Neural cell (in vitro differentiated cells): ENCODE data around the gene PLEKHH3. TPM values are rescaled to one million over a fixed set of nuclear protein-coding genes. Genes with fewer than 3 reads are reported as not detected.

Experiments used
- H2AFZ ChIP-seq: fragments of 200-600, 300-800 bp; sonication (generic), shearing (Covaris generic); 2 replicates; pipeline ENCODE4 v1.6.0; 2014; ENCODE audit warnings: low read depth, mild to moderate bottlenecking, antibody characterized with exemption, low read length, moderate library complexity
- H3F3A ChIP-seq: fragments of 200-600 bp; shearing (Covaris generic); 2 replicates; pipeline ENCODE4 v1.6.1; 2016; ENCODE audit warnings: mild to moderate bottlenecking, moderate library complexity, mixed read lengths, antibody characterized with exemption, low read length; ENCODE audit not compliant: insufficient read depth, poor library complexity, severe bottlenecking
- H3K27ac ChIP-seq: fragments of 200-600, 300-800 bp; sonication (generic), shearing (Covaris generic); 2 replicates; pipeline ENCODE4 v1.5.1; 2014; ENCODE audit warnings: mild to moderate bottlenecking, low read length, moderate library complexity
- H3K27me3 ChIP-seq: fragments of 300-800, 200-600 bp; sonication (generic), shearing (Covaris generic); 2 replicates; pipeline ENCODE4 v1.6.0; 2014; ENCODE audit warnings: mild to moderate bottlenecking, low read depth, low read length, moderate library complexity; ENCODE audit not compliant: insufficient read depth
- H3K36me3 ChIP-seq: fragments of 300-800, 200-600 bp; sonication (generic), shearing (Covaris generic); 2 replicates; pipeline ENCODE4 v1.5.1; 2014; ENCODE audit warnings: mild to moderate bottlenecking, antibody characterized with exemption, low read length, moderate library complexity; ENCODE audit not compliant: insufficient read depth
- H3K4me2 ChIP-seq: fragments of 300-800, 200-600 bp; sonication (generic), shearing (Covaris generic); 2 replicates; pipeline ENCODE4 v1.6.0; 2014; ENCODE audit warnings: mild to moderate bottlenecking, low read length
- H3K4me3 ChIP-seq: fragments of 300-800, 200-600 bp; sonication (generic), shearing (Covaris generic); 2 replicates; pipeline ENCODE4 v1.5.1; 2014; ENCODE audit warnings: mild to moderate bottlenecking, low read length, moderate library complexity
- H3K79me2 ChIP-seq: fragments of 200-600 bp; shearing (Covaris generic); replicated peaks from 2 replicates; pipeline ENCODE4 v1.6.0; 2014; ENCODE audit warnings: mild to moderate bottlenecking, low read length, moderate library complexity; ENCODE audit not compliant: insufficient read depth
- H3K9ac ChIP-seq: fragments of 300-800, 200-600 bp; sonication (generic), shearing (Covaris generic); 2 replicates; pipeline ENCODE4 v1.6.1; 2016; ENCODE audit warnings: mild to moderate bottlenecking, low read length, mixed read lengths
- H3K9me2 ChIP-seq: fragments of 200-600 bp; shearing (Covaris generic); 2 replicates; pipeline ENCODE4 v1.6.1; 2016; ENCODE audit warnings: mild to moderate bottlenecking, low read length, mixed read lengths; ENCODE audit not compliant: insufficient read depth
- H3K9me3 ChIP-seq: fragments of 200-600, 300-800 bp; sonication (generic), shearing (Covaris generic); 2 replicates; pipeline ENCODE4 v1.6.1; 2016; ENCODE audit warnings: mild to moderate bottlenecking, mixed run types, low read length, moderate library complexity, mixed read lengths
- H4K20me1 ChIP-seq: fragments of 200-600 bp; shearing (Covaris generic); 2 replicates; pipeline ENCODE4 v1.6.1; 2016; ENCODE audit warnings: mild to moderate bottlenecking, mixed run types; ENCODE audit not compliant: insufficient read depth
- EP300 ChIP-seq: fragments of 450-650 bp; conservative IDR thresholded peaks from 2 replicates; pipeline ENCODE4 v1.6.1; 2014; ENCODE audit warnings: antibody characterized with exemption, mild to moderate bottlenecking, moderate library complexity; ENCODE audit not compliant: poor library complexity, severe bottlenecking
- EZH2 ChIP-seq: fragments of 200-600, 300-800 bp; shearing (Covaris generic), sonication (generic); IDR thresholded peaks from 2 replicates; pipeline ENCODE4 v1.6.1; 2014; ENCODE audit warnings: antibody characterized with exemption, low read length, borderline replicate concordance, mild to moderate bottlenecking; ENCODE audit not compliant: insufficient read depth, poor library complexity, severe bottlenecking
- MXI1 ChIP-seq: fragments of 450-650 bp; conservative IDR thresholded peaks from 2 replicates; pipeline ENCODE4 v1.6.1; 2014; ENCODE audit warnings: antibody characterized with exemption, mild to moderate bottlenecking; ENCODE audit not compliant: poor library complexity, severe bottlenecking
- POLR2AphosphoS5 ChIP-seq: IDR thresholded peaks from 2 replicates; pipeline ENCODE4 v1.6.1; 2012
- RAD21 ChIP-seq: fragments of 450-650 bp; conservative IDR thresholded peaks from 2 replicates; pipeline ENCODE4 v1.6.1; 2014; ENCODE audit warnings: antibody characterized with exemption, mild to moderate bottlenecking, moderate library complexity
- REST ChIP-seq: IDR thresholded peaks from 2 replicates; pipeline ENCODE4 v1.6.1; 2012; ENCODE audit warnings: borderline replicate concordance
- SMC3 ChIP-seq: fragments of 450-650 bp; conservative IDR thresholded peaks from 2 replicates; pipeline ENCODE4 v1.6.1; 2014; ENCODE audit warnings: antibody characterized with exemption, mild to moderate bottlenecking, moderate library complexity; ENCODE audit not compliant: poor library complexity
- TAF1 ChIP-seq: IDR thresholded peaks from 2 replicates; pipeline ENCODE4 v1.6.1; 2012; ENCODE audit warnings: low read depth
- polyA plus RNA-seq: library from polyadenylated mRNA; depleted of rRNA; stranded (reverse); fragments of >200 nt; gene quantifications from 2 replicates; pipeline ENCODE4 v1.2.3, GENCODE V29; 2014
- TF ChIP-seq, protein P1 (sequence below): fragments of 450-650 bp; IDR thresholded peaks from 2 replicates; pipeline ENCODE4 v1.5.1; 2014; ENCODE audit warnings: antibody characterized with exemption, mild to moderate bottlenecking, moderate library complexity; ENCODE audit not compliant: poor library complexity, severe bottlenecking

PLEKHH3 gene
- polyA plus RNA-seq, 1 donor from 2014 or later = 18.4 TPM

DNA sequence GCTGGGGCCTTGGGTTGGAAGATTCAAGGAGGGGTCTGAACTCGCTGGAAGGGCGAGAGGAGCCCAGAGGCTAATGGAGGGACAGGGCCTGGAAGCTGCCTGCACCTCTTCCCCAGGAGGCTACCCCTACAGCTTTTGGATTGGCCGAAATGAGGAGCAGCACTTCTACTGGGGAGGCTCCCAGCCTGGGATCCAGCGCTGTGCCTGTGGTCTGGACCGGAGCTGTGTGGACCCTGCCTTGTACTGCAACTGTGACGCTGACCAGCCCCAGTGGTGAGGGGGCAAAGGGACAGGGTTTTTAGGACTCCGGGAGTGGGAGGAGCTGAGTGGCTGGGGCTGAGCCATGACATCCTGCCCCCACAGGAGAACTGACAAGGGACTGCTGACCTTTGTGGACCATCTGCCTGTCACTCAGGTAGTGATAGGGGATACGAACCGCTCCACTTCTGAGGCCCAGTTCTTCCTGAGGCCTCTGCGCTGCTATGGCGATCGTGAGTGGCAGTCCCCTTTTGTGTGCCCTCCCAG, 14.3 kb upstream of the PLEKHH3 start:
- TF ChIP-seq POLR2AphosphoS5 (no peak), MXI1 (no peak), EP300 (no peak), TAF1 (no peak), RAD21 (no peak), EZH2 (no peak), SMC3 (no peak), REST (no peak)
- TF ChIP-seq, protein P1, sequence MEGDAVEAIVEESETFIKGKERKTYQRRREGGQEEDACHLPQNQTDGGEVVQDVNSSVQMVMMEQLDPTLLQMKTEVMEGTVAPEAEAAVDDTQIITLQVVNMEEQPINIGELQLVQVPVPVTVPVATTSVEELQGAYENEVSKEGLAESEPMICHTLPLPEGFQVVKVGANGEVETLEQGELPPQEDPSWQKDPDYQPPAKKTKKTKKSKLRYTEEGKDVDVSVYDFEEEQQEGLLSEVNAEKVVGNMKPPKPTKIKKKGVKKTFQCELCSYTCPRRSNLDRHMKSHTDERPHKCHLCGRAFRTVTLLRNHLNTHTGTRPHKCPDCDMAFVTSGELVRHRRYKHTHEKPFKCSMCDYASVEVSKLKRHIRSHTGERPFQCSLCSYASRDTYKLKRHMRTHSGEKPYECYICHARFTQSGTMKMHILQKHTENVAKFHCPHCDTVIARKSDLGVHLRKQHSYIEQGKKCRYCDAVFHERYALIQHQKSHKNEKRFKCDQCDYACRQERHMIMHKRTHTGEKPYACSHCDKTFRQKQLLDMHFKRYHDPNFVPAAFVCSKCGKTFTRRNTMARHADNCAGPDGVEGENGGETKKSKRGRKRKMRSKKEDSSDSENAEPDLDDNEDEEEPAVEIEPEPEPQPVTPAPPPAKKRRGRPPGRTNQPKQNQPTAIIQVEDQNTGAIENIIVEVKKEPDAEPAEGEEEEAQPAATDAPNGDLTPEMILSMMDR = no peak
- Histone ChIP-seq H3K36me3 (no peaks in the 10 kb centered on the region), H3K27me3 (no peaks in the 10 kb centered on the region)

GRCh38 chr17:42690596-42690995, 13.8 kb upstream of the PLEKHH3 start:
- H3K36me3 ChIP-seq = no peaks in the 10 kb centered on the region
- H3F3A ChIP-seq = no peaks in the 10 kb centered on the region
- no peak overlapping the region for H3K27ac ChIP-seq
- H3K4me2 ChIP-seq = no peak overlapping the region
- H3K9me3 ChIP-seq = no peaks in the 10 kb centered on the region
- no peaks in the 10 kb centered on the region for H3K9me2 ChIP-seq
- no peaks in the 10 kb centered on the region for H3K27me3 ChIP-seq
- TF ChIP-seq REST (no peak), RAD21 (no peak), EZH2 (no peak), SMC3 (no peak), MXI1 (no peak), EP300 (no peak), TAF1 (no peak), POLR2AphosphoS5 (no peak)
- H3K79me2 ChIP-seq = no peaks in the 10 kb centered on the region
- H2AFZ ChIP-seq = no peak overlapping the region
- H3K4me3 ChIP-seq = no peak overlapping the region
- H4K20me1 ChIP-seq = no peaks in the 10 kb centered on the region
- H3K9ac ChIP-seq = no peak overlapping the region

More for the DNA sequence above, 14.3 kb upstream of the PLEKHH3 start:
- Histone ChIP-seq H3K4me3 (no peak overlapping the region), H3K9me3 (no peaks in the 10 kb centered on the region), H2AFZ (no peak overlapping the region), H4K20me1 (no peaks in the 10 kb centered on the region), H3K9me2 (no peaks in the 10 kb centered on the region), H3K4me2 (no peak overlapping the region), H3K9ac (no peak overlapping the region), H3F3A (no peaks in the 10 kb centered on the region), H3K79me2 (no peaks in the 10 kb centered on the region), H3K27ac (no peak overlapping the region)
